Dedifferentiated amniotic fluid mesenchymal stem cell (primary cell): Measurements from ENCODE around the gene SSUH2.

ENCODE experiments used
- DNase-seq: peaks from one replicate; pipeline ENCODE4 v3.0.0-alpha.2; 2016; ENCODE audit errors: extremely low spot score

The SSUH2 gene

DNA sequence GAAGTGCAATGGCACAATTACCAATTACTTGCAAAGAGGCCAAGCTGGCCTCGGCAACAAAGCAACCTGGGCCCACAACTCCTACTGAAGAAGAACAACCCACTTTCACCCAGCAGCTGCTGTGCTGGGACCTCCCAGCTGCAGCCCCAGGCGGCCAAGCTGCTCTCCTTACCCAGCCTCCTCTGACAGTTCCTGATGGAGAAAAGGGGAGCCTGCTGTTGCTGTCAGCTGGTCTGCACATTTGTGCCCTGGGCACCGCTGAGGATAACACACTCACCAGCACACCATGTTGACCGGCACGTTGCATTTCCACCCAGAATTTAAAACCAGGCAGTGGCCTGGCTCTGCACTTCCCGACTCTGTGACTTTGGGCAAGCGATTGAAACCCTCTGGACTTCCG, 33.6 kb downstream of the SSUH2 start:
- no peak for DNase-seq

- no peak for DNase-seq
Measured at GRCh38 chr3:8608791-8609467, 35.7 kb downstream of the SSUH2 start.

- no peak for DNase-seq
Measured at GRCh38 chr3:8608041-8608790, 36.4 kb downstream of the SSUH2 start.

- peak; percentile 71 for DNase-seq
Measured at GRCh38 chr3:8607234-8608040, 37.2 kb downstream of the SSUH2 start.

DNA sequence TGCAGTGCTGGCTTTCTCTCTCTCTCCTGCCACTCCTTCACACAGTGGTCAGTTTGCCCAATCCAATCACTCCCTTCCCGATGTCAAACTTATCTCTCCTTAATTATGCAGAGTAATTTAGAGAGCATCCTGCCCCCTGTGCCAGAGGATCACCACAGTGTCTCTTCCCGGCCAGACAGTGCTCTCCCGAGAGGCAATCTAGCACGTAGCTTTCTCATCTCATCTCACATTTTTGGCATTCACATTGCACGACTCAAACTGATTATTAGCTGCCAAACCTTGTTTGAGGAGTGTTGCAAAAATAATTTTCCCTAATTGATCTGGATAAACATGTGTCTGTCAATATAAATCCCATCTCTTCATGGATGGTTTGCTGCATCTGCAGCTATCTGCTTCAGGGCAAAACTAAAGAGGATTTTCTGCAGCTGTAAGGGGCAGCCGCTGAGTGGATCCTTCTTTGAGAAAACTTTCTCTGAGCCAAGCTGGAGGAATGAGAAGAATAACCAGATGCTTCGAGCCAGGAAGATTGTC, 37.8 kb downstream of the SSUH2 start:
- DNase-seq, result no peak

DNA sequence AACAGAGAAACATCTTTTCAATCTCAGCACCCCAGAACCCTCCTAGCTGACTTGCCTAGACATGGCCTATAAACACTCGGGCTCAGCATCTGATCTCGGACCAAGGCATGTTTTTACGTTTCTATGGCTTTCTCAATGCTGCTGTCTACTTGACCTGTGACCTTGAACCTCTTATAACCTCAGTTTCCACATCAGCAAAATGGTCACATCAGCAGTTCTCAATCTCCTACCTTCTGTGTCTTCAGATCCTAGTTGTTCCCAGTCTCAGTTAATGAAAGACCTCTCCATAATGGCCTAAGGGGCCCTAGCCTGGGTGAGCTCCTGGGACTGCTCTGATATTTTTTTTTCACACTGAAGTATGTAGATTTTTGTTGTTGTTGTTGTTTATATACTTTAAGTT, 39.6 kb downstream of the SSUH2 start:
- no peak for DNase-seq

- no peak for DNase-seq
Measured at GRCh38 chr3:8604006-8604405, 40.6 kb downstream of the SSUH2 start.

DNA sequence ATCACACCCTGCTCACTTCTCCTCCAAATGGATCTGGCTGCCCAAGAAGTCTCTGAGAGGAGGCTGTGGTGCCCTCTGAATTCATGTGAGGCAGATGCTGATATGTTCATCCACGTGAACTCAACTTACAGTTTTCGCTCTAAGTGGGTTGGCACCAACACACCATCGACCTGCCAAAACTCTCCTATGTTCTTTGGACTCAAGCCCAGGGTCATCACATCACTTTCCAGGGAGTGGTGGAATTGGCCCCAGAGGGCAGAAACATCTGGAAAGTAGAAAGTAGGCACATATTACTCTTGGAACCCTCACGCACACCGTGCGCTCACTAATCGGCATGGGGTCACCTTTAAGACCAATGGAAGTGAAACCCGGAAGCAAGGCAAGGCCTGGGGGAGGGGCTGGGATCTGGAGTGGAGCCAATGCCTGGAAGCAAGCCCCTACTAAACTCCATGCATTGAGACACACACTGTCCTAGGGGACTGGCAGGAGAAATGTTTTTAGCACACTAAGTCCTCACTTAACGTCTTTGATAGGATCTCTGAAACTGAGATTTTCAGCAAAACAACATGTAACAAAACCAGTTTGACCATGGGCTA, 41.4 kb downstream of the SSUH2 start:
- DNase-seq, result no peak

DNA sequence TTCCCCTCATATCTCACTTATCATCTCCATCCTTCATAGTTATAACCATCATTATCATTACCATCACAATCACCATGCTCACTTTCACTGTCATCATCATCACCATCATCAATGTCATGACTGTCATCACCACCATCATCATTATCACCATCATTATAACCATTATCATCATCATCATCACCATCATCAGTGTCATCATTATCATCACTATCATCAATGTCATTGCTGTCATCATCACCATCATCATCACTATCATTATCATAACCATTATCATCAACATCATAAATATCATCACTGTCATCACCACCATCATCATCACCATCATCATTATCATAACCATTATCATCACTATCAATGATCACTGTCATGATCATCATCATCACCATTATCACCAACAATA, 44.1 kb downstream of the SSUH2 start:
- no peak for DNase-seq

DNA sequence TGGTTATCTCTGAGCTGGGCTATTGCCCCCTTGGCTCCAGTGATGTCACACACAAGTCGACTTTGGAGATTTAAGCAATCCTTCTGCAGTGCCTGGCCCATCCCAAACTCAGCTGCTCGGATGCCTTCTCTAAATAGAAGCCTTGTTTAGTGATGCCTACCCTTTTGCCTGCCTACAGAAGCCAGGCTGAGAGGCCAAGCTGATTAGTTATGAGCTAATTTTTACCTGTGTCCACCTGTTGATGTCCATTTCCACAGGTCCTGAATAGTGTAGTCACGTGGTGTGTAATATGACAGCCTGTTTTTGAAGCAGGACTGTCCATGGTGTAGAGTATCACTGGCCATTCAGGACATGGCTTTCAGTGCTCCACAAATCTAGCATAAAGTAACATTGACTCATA, 45.5 kb downstream of the SSUH2 start:
- DNase-seq, result no peak

DNA sequence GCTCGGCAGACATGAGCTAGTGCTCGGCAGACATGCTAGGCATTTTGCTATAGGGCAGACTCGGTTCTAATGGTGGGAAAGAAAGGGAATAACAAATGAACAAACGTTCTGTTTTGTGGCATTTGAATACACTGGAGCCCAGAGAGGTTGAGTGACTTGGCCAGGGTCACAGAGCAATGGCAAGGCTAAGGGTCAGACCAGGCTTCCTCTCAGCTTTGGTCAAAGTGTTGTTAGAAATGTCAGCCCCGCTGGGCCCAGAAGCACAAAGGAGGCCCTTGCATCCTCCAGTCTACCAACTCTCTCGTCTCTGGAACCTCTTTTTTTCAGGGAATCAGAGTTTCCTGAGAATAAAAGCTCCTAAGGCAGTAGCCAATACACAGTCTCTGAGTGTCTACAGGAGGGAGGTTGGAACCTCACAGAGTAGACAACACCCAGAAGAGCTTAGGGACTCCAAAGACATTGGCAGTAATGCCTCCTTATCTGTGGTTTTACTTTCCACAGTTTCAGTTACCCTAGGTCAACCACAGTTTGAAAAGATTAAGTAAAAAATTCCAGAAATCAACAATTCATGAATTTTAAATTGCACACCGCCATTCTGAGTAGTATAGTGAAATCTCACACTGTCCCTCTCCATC, 47.3 kb downstream of the SSUH2 start:
- no peak for DNase-seq

- DNase-seq, result no peak
Measured at GRCh38 chr3:8596321-8597218, 48.0 kb downstream of the SSUH2 start.

DNA sequence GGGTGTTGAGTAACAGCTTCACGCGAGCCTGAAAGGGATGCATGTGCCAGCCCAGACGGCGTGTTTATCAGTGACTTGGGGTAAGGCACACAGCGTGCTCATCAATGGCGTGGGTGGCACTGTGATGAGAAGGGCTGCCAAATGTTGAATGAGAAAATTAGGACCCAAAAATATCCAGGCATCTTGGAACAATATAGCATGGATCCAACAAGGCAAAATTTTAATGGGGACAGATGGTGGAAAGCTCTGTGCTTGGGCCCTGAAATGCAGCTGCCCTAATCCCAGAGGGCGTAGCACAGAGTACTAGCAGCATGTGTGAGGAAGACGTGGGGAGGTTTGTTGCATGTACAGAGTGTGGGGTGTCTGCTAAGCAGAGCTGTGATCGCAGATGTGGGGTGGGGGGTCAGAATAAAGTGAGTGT, 48.9 kb downstream of the SSUH2 start:
- no peak for DNase-seq

DNA sequence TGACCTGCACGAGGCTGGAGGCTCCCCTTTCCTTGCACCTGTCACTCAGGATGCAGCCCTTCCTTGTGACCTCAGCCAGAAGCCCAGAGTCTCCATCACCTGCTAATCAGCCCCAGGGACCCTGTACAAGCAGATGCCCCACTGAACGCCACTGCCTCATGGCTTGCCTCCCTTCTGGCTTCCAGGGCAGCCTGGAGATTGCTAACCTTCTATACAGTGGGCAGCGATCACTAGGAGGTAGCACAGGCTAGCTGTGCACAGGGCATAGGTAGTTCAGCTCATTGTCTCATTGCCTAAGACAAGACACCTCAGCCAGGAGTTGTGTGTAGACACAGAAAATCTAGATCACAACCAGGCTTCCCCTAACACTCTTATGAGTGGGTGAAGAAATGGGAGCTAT, 49.3 kb downstream of the SSUH2 start:
- no peak for DNase-seq

DNA sequence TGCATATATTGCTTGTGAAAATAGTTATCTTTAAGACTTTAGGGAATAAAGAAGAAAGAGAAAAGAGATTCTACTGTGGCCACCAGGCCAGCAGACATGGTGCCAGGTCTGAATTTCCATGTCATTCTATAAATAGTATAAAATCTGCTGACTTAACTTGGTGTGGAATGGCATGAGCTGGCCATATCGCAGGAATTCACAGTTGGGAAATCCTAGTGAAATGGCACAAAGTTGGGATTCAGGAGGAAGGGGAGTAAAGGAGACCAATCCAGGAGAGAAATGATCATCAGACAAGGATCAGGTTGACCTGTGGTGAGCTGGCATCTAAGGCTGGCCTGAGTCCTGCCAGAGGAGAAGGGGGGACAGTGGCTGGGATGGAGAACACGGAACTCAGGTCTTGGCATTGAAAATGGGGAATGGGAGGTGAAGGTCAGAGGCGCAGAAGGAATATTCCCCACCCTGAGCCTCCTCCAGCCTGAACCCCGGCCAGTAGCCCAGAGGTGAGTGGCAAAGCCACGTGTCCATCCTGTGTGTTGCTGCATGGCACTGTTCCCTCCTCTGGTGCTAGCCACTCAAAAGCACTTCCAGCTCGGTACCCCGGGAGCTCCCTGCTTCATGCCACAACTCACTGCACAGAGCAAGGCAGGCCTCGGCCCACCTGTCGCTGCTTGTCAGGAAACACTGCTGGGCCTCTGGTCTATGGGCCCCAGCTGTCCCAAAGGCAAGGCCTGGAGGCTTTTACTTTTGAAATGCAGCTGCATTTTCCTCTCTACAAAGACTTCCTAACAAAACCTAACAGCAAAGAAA, 51.4 kb downstream of the SSUH2 start:
- peak; percentile 47 for DNase-seq

- peak; percentile 36 for DNase-seq
Measured at GRCh38 chr3:8589880-8590556, 54.6 kb downstream of the SSUH2 start.

- no peak for DNase-seq
Measured at GRCh38 chr3:8584661-8585060, 59.9 kb downstream of the SSUH2 start.

- DNase-seq, result no peak
Measured at GRCh38 chr3:8581806-8582445, 62.7 kb downstream of the SSUH2 start.

DNA sequence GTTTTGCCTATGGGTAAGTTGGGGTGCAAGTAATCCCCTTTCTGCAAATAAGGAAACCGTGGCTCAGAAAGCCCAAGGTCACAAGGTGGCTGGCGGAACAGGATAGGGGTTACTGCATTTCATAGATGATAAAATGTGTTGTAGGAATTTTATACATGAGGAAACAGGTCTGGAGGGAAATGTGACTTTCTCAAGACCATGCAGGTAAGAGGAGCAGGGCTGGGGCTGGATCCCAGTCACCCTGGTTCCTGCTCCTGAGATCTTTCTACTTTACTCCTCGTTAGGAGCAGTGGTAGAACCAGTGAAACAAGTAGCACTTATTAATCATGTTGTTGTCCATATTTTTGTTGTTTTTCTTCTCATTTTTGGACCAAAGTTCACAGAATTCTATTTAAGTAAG, 63.2 kb downstream of the SSUH2 start:
- DNase-seq, result no peak
